Stimulated activated CD4-positive, alpha-beta T cell treated with anti-CD3 and anti-CD28 coated beads, TNF-alpha, amount 100 ng/mL, for 4 hours (primary cell): Measurements from ENCODE around the gene TMEM250.

Source experiments
- DNase-seq, 3 experiments: peaks; one replicate each; pipeline ENCODE4 v3.0.0-alpha.2; 2020; ENCODE audit warnings: low read depth in 3 of 3

TMEM250 gene

GRCh38 chr9:136093995-136094881 lies 24.4 kb downstream of the TMEM250 start:
- DNase-seq = peak in 2 of 3 experiments; percentile 39 to 43

- DNase-seq = no peak
Measured at GRCh38 chr9:136093346-136093986, 25.2 kb downstream of the TMEM250 start.

- DNase-seq = no peak
Measured at GRCh38 chr9:136092741-136093140, 25.9 kb downstream of the TMEM250 start.

- DNase-seq = no peak
Measured at GRCh38 chr9:136092353-136092650, 26.4 kb downstream of the TMEM250 start.

- DNase-seq = no peak
Measured at GRCh38 chr9:136091582-136092352, 26.9 kb downstream of the TMEM250 start.

- no peak for DNase-seq
Measured at GRCh38 chr9:136090768-136091581, 27.7 kb downstream of the TMEM250 start.

GRCh38 chr9:136090056-136090735 lies 28.5 kb downstream of the TMEM250 start:
- DNase-seq = no peak

GRCh38 chr9:136089697-136090045 lies 29.0 kb downstream of the TMEM250 start:
- DNase-seq = no peak

GRCh38 chr9:136088939-136089696 lies 29.6 kb downstream of the TMEM250 start:
- no peak for DNase-seq

GRCh38 chr9:136088481-136088938 lies 30.2 kb downstream of the TMEM250 start:
- DNase-seq = no peak

- no peak for DNase-seq
Measured at GRCh38 chr9:136087741-136088480, 30.8 kb downstream of the TMEM250 start.

GRCh38 chr9:136086951-136087740 lies 31.5 kb downstream of the TMEM250 start:
- DNase-seq = no peak

- DNase-seq = no peak
Measured at GRCh38 chr9:136086213-136086881, 32.3 kb downstream of the TMEM250 start.

GRCh38 chr9:136085815-136086212 lies 32.9 kb downstream of the TMEM250 start:
- no peak for DNase-seq

GRCh38 chr9:136084063-136084944 lies 34.4 kb downstream of the TMEM250 start:
- no peak for DNase-seq

GRCh38 chr9:136083558-136084062 lies 35.1 kb downstream of the TMEM250 start:
- DNase-seq = no peak
